Naive thymus-derived CD4-positive, alpha-beta T cell (primary cell): ENCODE results near the gene ADGRB3. TPM values are rescaled to one million over a fixed set of nuclear protein-coding genes. Genes with fewer than 3 reads are reported as not detected.

ENCODE experiments used
- ATAC-seq: fragments of 150-1000 bp; cut with Tn5 transposase; 2 replicates; pipeline ENCODE4 v1.10.0; 2021; ENCODE audit warnings: mild to moderate bottlenecking, moderate library complexity
- CTCF ChIA-PET: fragments of 350-600 bp; sonication (Branson Sonifier 250); formaldehyde crosslinking; loops from one replicate; lab custom pipeline; 2021; ENCODE audit warnings: antibody characterized with exemption; lab: Charles Lee
- POLR2A ChIA-PET: fragments of 350-600 bp; sonication (Branson Sonifier 250); formaldehyde crosslinking; loops from one replicate; lab custom pipeline; 2021; ENCODE audit warnings: antibody characterized with exemption, inconsistent platforms; lab: Charles Lee
- DNase-seq, 9 donors: peaks; one replicate each; pipeline versions ENCODE4 v3.0.0 to v3.0.0-alpha.2; 2020 to 2022; ENCODE audit warnings: mixed read lengths in 1 of 9
- H3K27ac ChIP-seq: one replicate; pipeline ENCODE4 v1.7.0; 2013; ENCODE audit warnings: mild to moderate bottlenecking, low read depth, low read length, moderate library complexity
- H3K27me3 ChIP-seq, 2 donors: one replicate each; pipeline ENCODE4 v1.7.0; 2013; ENCODE audit warnings: low read length in 2 of 2, mild to moderate bottlenecking in 2 of 2, moderate library complexity in 2 of 2; ENCODE audit not compliant: control insufficient read depth in 2 of 2, insufficient read depth in 2 of 2
- H3K36me3 ChIP-seq, 3 experiments: 1 replicate in 2 of 3; 2 replicates in 1 of 3; pipeline ENCODE4 v1.7.0; 2013; ENCODE audit warnings: low read length in 3 of 3, mild to moderate bottlenecking in 3 of 3, moderate library complexity in 1 of 3; ENCODE audit not compliant: insufficient read depth in 3 of 3, control insufficient read depth in 2 of 3
- H3K4me1 ChIP-seq, 2 donors: one replicate each; pipeline ENCODE4 v1.7.0; 2013; ENCODE audit warnings: low read length in 2 of 2, mild to moderate bottlenecking in 2 of 2, moderate library complexity in 1 of 2; ENCODE audit not compliant: control insufficient read depth in 2 of 2, insufficient read depth in 2 of 2
- H3K4me3 ChIP-seq: 2 replicates; pipeline ENCODE4 v1.7.0; 2013; ENCODE audit warnings: mild to moderate bottlenecking, low read length
- H3K9me3 ChIP-seq, 3 experiments: 1 replicate in 2 of 3; 2 replicates in 1 of 3; pipeline ENCODE4 v1.7.0; 2013; ENCODE audit warnings: low read length in 3 of 3; ENCODE audit not compliant: control insufficient read depth in 2 of 3
- H3K27ac Mint-ChIP-seq, 9 donors: one replicate each; pipeline ENCODE4 v1.8.0; 2020 to 2022; ENCODE audit warnings: mixed read lengths in 9 of 9, mild to moderate bottlenecking in 8 of 9, moderate library complexity in 5 of 9, inconsistent platforms in 2 of 9
- H3K27me3 Mint-ChIP-seq, 5 donors: one replicate each; pipeline ENCODE4 v1.8.0; 2021 to 2022; ENCODE audit warnings: mixed read lengths in 5 of 5, mild to moderate bottlenecking in 1 of 5
- H3K36me3 Mint-ChIP-seq, 5 donors: one replicate each; pipeline ENCODE4 v1.8.0; 2020 to 2022; ENCODE audit warnings: mixed read lengths in 5 of 5, mild to moderate bottlenecking in 3 of 5, inconsistent platforms in 1 of 5
- H3K4me1 Mint-ChIP-seq, 7 donors: one replicate each; pipeline ENCODE4 v1.8.0; 2020 to 2022; ENCODE audit warnings: mixed read lengths in 7 of 7, mild to moderate bottlenecking in 3 of 7, inconsistent platforms in 1 of 7
- H3K4me3 Mint-ChIP-seq, 10 donors: one replicate each; pipeline ENCODE4 v1.8.0; 2020 to 2022; ENCODE audit warnings: mild to moderate bottlenecking in 10 of 10, mixed read lengths in 10 of 10, moderate library complexity in 6 of 10, inconsistent platforms in 2 of 10
- H3K9me3 Mint-ChIP-seq, 11 donors: one replicate each; pipeline ENCODE4 v1.8.0; 2020 to 2022; ENCODE audit warnings: mixed read lengths in 11 of 11, mild to moderate bottlenecking in 4 of 11, inconsistent platforms in 1 of 11, moderate library complexity in 1 of 11
- intact Hi-C, 2 donors: fragments of 100-400 bp; cut with micrococcal nuclease; formaldehyde crosslinking; loops; one replicate each; pipeline ENCODE4 v1.15.1; 2023
- polyA plus RNA-seq, 2 donors: library from polyadenylated mRNA; unstranded; fragments of 300-500 nt; fragmentation: Illumina TruSeq; gene quantifications; one replicate each; pipeline ENCODE4 v1.2.3, GENCODE V29; 2021
- total RNA-seq, 6 experiments: library from RNA in 5 of 6; stranded (reverse) in 5 of 6; gene quantifications; 1 replicate in 5 of 6; 2 replicates in 1 of 6; pipeline ENCODE4 v1.2.3 and lab custom pipeline; 2021 to 2026

ADGRB3 gene
- total and polyA plus RNA-seq, 7 experiments from 2014 or later: not detected

DNA sequence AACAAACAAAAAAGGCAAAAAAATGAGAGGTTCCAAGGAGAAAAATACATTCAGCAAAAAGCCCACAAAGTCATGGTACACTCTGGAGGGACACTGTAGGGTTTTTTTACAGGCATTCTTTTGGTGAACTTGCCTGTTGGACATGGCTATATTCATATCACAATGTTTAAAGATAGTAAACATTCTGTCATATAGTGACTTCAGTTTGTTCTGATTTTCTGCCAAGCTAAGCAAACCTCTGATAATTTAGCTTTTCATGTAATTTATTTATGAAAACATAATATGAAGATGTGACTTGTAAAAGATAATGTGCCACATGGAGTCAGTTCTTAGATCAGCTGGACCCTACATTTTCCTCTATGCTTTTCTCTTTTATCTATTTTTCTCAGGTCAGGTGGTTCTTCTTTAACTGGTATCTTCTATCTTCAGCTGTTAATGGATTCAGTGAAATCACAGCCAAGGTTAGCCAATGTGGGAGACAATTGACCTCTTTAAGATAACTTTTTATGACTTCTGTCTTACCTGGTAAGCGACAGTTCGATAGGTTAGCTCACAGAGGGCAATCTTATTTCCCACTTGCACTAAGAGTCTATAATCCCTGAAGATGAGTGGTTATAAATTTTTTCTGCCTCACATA lies 87.9 kb downstream of the ADGRB3 start:
- intact Hi-C loops: no loop called here
- Histone ChIP-seq H3K9me3 (no peaks in the 10 kb centered on the region), H3K4me3 (no peak overlapping the region), H3K4me1 (no peaks in the 10 kb centered on the region), H3K36me3 (no peaks in the 10 kb centered on the region), H3K27ac (no peak overlapping the region), H3K27me3 (no peaks in the 10 kb centered on the region)
- Mint-ChIP-seq H3K4me1 (no peaks in the 10 kb centered on the region), H3K27me3 (peaks cover 0 to 5% (median 0%) of the 10 kb centered on the region in 5 donors), H3K9me3 (peaks cover 0 to 5% (median 0%) of the 10 kb centered on the region in 11 donors), H3K36me3 (no peaks in the 10 kb centered on the region), H3K4me3 (no peak overlapping the region), H3K27ac (no peak overlapping the region)
- ATAC-seq: no peak
- POLR2A ChIA-PET: no interaction called here
- CTCF ChIA-PET: interaction anchor here (0.7 kb wide), 1 partner anchor 9 kb away, joined by 3 read pairs; no protein-coding TSS in a partner anchor
- DNase-seq: no peak

DNA sequence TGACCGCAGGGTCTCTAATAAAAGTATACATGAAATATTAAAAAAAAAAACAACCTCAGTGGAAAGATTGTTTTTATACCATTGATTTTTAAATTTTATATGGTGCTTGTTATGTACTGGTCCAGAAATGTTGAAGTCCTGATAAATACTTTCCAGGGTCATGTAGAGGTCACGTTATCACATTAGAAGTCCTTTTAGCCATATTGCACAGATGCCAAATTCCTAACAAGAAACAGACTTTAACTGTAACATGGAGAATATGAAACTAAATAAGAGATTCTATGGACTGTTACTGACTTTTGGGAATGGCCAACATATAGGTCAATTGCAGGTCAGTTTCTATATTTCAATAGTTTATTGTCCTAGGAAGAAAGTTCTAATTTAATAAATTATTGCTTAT lies 89.0 kb downstream of the ADGRB3 start:
- POLR2A ChIA-PET: no interaction called here
- intact Hi-C loops: no loop called here
- CTCF ChIA-PET: no interaction called here

DNA sequence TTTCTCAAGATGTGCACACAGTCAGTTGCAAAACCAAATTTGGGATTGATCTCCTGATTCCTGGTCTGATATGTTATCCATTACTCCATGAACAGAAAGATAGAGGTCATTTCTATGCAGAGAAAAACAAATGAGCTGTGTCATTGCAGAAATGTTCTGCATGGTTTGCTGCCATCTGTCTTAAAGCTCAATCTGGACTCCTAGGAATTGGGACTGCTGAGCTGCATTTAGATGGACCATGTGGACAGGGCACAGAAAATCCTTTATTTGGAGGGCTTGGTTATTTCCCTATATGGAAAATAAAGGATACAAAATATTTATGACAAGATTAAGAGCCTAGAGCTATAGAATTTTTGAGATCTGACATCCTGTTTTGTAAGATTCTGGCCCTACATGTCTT lies 91.3 kb downstream of the ADGRB3 start:
- Histone ChIP-seq H3K4me1 (no peaks in the 10 kb centered on the region), H3K4me3 (no peak overlapping the region), H3K27ac (no peak overlapping the region), H3K27me3 (no peaks in the 10 kb centered on the region), H3K36me3 (no peaks in the 10 kb centered on the region), H3K9me3 (no peaks in the 10 kb centered on the region)
- DNase-seq (no peak), ATAC-seq (no peak)
- intact Hi-C loops: no loop called here
- H3K4me3 Mint-ChIP-seq: no peak overlapping the region
- H3K36me3 Mint-ChIP-seq: no peaks in the 10 kb centered on the region
- CTCF ChIA-PET: no interaction called here
- no peak overlapping the region for H3K27ac Mint-ChIP-seq
- POLR2A ChIA-PET: no interaction called here
- H3K4me1 Mint-ChIP-seq: no peaks in the 10 kb centered on the region
- H3K27me3 Mint-ChIP-seq: no peaks in the 10 kb centered on the region
- H3K9me3 Mint-ChIP-seq: peaks cover 0 to 2% (median 0%) of the 10 kb centered on the region in 11 donors

More for the DNA sequence above, 89.0 kb downstream of the ADGRB3 start:
- no peaks in the 10 kb centered on the region for H3K4me1 Mint-ChIP-seq
- no peak overlapping the region for H3K27ac ChIP-seq
- H3K27me3 Mint-ChIP-seq: no peaks in the 10 kb centered on the region
- no peak overlapping the region for H3K27ac Mint-ChIP-seq
- no peak overlapping the region for H3K4me3 Mint-ChIP-seq
- H3K36me3 Mint-ChIP-seq: no peaks in the 10 kb centered on the region
- no peaks in the 10 kb centered on the region for H3K36me3 ChIP-seq
- ATAC-seq (no peak), DNase-seq (no peak)
- H3K4me3 ChIP-seq: no peak overlapping the region
- no peaks in the 10 kb centered on the region for H3K4me1 ChIP-seq
- H3K9me3 ChIP-seq: no peaks in the 10 kb centered on the region
- H3K9me3 Mint-ChIP-seq: peaks cover 0 to 5% (median 0%) of the 10 kb centered on the region in 11 donors
- no peaks in the 10 kb centered on the region for H3K27me3 ChIP-seq

DNA sequence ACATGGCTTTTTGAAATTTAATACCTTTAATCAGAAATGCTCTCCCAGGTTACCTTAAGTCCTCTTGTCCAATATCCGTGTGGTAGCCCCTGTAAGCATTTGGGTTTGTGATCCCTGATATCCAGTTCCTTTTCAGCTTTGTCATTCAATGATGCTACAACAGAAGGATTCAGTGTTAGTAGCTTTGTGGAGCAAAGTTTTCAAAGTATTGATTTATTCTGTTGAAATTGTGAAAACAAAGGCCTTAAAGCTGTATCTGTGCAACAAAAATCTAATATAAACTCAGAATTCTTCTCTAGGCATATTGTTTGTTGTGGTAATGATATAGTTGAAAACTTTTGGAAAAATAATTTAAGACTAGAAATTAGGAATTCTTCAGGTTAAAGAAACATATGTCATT lies 91.9 kb downstream of the ADGRB3 start:
- no peak for ATAC-seq
- H3K4me3 ChIP-seq: no peak overlapping the region
- H3K36me3 Mint-ChIP-seq: no peaks in the 10 kb centered on the region
- POLR2A ChIA-PET: no interaction called here
- H3K36me3 ChIP-seq: no peaks in the 10 kb centered on the region
- H3K9me3 ChIP-seq: no peaks in the 10 kb centered on the region
- no peak overlapping the region for H3K27ac ChIP-seq
- H3K4me1 ChIP-seq: no peaks in the 10 kb centered on the region
- no peaks in the 10 kb centered on the region for H3K4me1 Mint-ChIP-seq
- CTCF ChIA-PET: no interaction called here
- DNase-seq: no peak
- no peak overlapping the region for H3K4me3 Mint-ChIP-seq
- H3K27ac Mint-ChIP-seq: no peak overlapping the region
- no peaks in the 10 kb centered on the region for H3K27me3 Mint-ChIP-seq
- intact Hi-C loops: no loop called here
- peaks cover 0 to 2% (median 0%) of the 10 kb centered on the region in 11 donors for H3K9me3 Mint-ChIP-seq
- no peaks in the 10 kb centered on the region for H3K27me3 ChIP-seq

DNA sequence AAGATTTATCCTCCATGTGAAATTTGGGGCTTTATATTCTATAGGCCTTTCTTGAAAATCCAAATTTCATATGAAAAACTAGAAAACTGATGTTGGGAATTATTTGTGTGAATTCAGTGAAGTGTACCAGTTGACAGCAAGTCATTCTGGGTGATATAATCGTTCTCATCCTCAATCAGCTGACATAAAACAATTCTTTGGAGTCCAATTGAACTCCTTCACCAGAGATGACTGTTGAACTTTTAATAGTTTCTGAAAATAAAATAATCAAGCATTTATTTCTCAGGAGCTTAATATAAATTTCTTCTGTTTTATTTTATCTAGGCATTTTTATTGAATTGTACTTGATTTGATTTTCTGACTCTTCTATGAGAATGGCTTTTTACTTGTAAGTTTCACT lies 92.6 kb downstream of the ADGRB3 start:
- H3K27me3 ChIP-seq: no peaks in the 10 kb centered on the region
- ChIA-PET POLR2A (no interaction called here), CTCF (no interaction called here)
- H3K4me1 ChIP-seq: no peaks in the 10 kb centered on the region
- no peak overlapping the region for H3K27ac Mint-ChIP-seq
- no peaks in the 10 kb centered on the region for H3K36me3 Mint-ChIP-seq
- no peak overlapping the region for H3K4me3 Mint-ChIP-seq
- H3K27ac ChIP-seq: no peak overlapping the region
- intact Hi-C loops: no loop called here
- DNase-seq (no peak), ATAC-seq (no peak)
- H3K36me3 ChIP-seq: no peaks in the 10 kb centered on the region
- no peaks in the 10 kb centered on the region for H3K27me3 Mint-ChIP-seq
- no peaks in the 10 kb centered on the region for H3K9me3 ChIP-seq
- no peaks in the 10 kb centered on the region for H3K9me3 Mint-ChIP-seq
- H3K4me1 Mint-ChIP-seq: no peaks in the 10 kb centered on the region
- no peak overlapping the region for H3K4me3 ChIP-seq

DNA sequence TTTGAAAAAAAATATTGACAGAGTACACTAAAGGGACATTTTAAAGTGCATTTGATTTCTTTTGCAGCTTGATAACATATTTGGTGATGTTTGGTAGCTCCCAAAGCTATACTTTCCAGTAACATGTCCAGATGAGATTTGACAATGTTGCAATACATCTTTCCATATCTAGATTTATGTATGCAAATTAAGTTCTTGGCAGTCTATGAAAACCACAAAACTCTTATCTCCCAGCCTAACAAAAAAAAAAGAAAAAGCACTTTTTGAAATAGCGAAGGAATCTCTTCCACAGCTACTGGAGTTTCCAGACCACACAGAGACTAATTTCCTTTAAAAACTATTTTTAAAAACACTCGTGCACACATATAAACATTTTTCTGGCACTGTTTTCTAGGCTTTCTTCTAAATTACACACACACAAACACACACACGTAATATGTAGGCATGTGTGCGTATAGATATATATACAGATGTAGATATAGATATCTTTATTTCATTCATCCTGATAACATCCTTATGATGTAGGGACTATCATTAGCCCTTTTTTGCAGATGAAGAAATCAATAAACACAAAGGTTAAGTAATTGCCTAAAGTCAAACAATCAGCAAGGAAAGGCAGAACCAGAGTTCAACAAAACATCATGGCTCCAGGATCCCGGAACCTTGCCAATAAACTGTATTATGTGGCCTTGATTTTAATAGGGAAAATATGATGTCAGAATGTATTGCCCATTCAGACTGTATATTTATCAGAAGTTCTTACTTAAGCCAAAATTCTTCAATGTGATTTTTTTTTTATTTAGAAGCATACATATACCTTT lies 93.3 kb downstream of the ADGRB3 start:
- H3K27me3 ChIP-seq: no peaks in the 10 kb centered on the region
- Mint-ChIP-seq H3K27me3 (no peaks in the 10 kb centered on the region), H3K4me1 (no peaks in the 10 kb centered on the region), H3K27ac (no peak overlapping the region), H3K4me3 (no peak overlapping the region), H3K9me3 (no peaks in the 10 kb centered on the region), H3K36me3 (no peaks in the 10 kb centered on the region)
- CTCF ChIA-PET: no interaction called here
- no peaks in the 10 kb centered on the region for H3K4me1 ChIP-seq
- DNase-seq (no peak), ATAC-seq (no peak)
- H3K9me3 ChIP-seq: no peaks in the 10 kb centered on the region
- intact Hi-C loops: no loop called here
- no peak overlapping the region for H3K4me3 ChIP-seq
- H3K27ac ChIP-seq: no peak overlapping the region
- POLR2A ChIA-PET: no interaction called here
- H3K36me3 ChIP-seq: no peaks in the 10 kb centered on the region
